ENCODE data around the gene ANTXRL.
"Not testable (repeated sequence)": the region's sequence is repeated elsewhere in the genome, so short reads cannot be mapped to it uniquely, and the experiment has no call there.

ANTXRL gene

GRCh38 chr10:46294641-46295220 lies 7.9 kb downstream of the ANTXRL start:
- DNase-seq (ENCODE audit: low read depth in 3 of 3) = no peak

GRCh38 chr10:46295350-46296010 lies 8.7 kb downstream of the ANTXRL start:
- not testable (repeated sequence) for DNase-seq (ENCODE audit: low read depth in 3 of 3)

GRCh38 chr10:46296086-46296485 lies 9.3 kb downstream of the ANTXRL start:
- not testable (repeated sequence) for DNase-seq (ENCODE audit: low read depth in 3 of 3)

- DNase-seq (ENCODE audit: low read depth in 3 of 3) = no peak
Observed at GRCh38 chr10:46296641-46297141, 9.9 kb downstream of the ANTXRL start.

GRCh38 chr10:46297406-46298204 lies 10.8 kb downstream of the ANTXRL start:
- DNase-seq (ENCODE audit: low read depth in 3 of 3) = no peak

- DNase-seq (ENCODE audit: low read depth in 3 of 3) = no peak
Observed at GRCh38 chr10:46298477-46299285, 11.9 kb downstream of the ANTXRL start.

GRCh38 chr10:46299286-46299535 lies 12.4 kb downstream of the ANTXRL start:
- no peak for DNase-seq (ENCODE audit: low read depth in 3 of 3)

GRCh38 chr10:46299536-46300369 lies 13.0 kb downstream of the ANTXRL start:
- DNase-seq (ENCODE audit: low read depth in 3 of 3) = no peak

- DNase-seq (ENCODE audit: low read depth in 3 of 3) = not testable (repeated sequence)
Observed at GRCh38 chr10:46300370-46300711, 13.5 kb downstream of the ANTXRL start.

- no peak for DNase-seq (ENCODE audit: low read depth in 3 of 3)
Observed at GRCh38 chr10:46301056-46301645, 14.4 kb downstream of the ANTXRL start.

GRCh38 chr10:46301721-46302479 lies 15.1 kb downstream of the ANTXRL start:
- no peak for DNase-seq (ENCODE audit: low read depth in 3 of 3)

- DNase-seq (ENCODE audit: low read depth in 3 of 3) = not testable (repeated sequence)
Observed at GRCh38 chr10:46302765-46303352, 16.1 kb downstream of the ANTXRL start.

GRCh38 chr10:46304062-46304461 lies 17.3 kb downstream of the ANTXRL start:
- DNase-seq (ENCODE audit: low read depth in 3 of 3) = no peak

- DNase-seq (ENCODE audit: low read depth in 3 of 3) = not testable (repeated sequence)
Observed at GRCh38 chr10:46304671-46305070, 17.9 kb downstream of the ANTXRL start.

GRCh38 chr10:46305079-46305818 lies 18.5 kb downstream of the ANTXRL start:
- DNase-seq (ENCODE audit: low read depth in 3 of 3) = no peak

GRCh38 chr10:46305986-46306385 lies 19.2 kb downstream of the ANTXRL start:
- no peak for DNase-seq (ENCODE audit: low read depth in 3 of 3)

GRCh38 chr10:46306516-46307184 lies 19.9 kb downstream of the ANTXRL start:
- DNase-seq (ENCODE audit: low read depth in 3 of 3) = no peak

Data from stimulated activated CD4-positive, alpha-beta T cell treated with anti-CD3 and anti-CD28 coated beads, TNF-alpha, amount 100 ng/mL, for 24 hours (primary cell).